OCI-LY3 (cell line): ENCODE measurements around the gene CPEB3.

Source experiments
- EZH2phosphoT487 ChIP-seq: fragments of 200-600 bp; shearing (Covaris generic); IDR thresholded peaks from 2 replicates; pipeline ENCODE4 v1.6.1; 2018; ENCODE audit warnings: antibody characterized with exemption, mixed run types, low read depth
- TF ChIP-seq, protein P1 (sequence below): fragments of 200-600, 300-600 bp; sonication (generic); IDR thresholded peaks from 2 replicates; pipeline ENCODE4 v1.5.1; 2014; ENCODE audit warnings: antibody characterized with exemption, low read length, low read depth

DNA sequence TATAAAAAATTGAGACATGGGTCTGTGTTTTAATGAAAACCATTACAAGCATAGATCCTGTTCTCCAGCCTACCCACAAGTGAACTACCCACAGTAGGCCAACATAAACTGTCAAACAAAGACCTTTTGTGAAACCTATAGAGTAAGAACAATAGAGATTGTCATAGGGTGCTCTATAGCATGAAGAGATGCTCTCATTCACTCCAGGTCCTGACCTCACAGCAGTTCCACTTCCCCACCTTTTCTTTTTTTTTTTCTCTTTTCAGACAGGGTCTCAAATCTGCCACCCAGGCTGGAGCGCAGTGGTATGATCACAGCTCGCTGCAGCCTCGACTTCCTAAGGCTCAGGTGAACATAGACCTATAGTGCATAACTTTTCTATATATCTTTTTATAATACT, 72.3 kb downstream of the CPEB3 start:
- TF ChIP-seq, protein P1, sequence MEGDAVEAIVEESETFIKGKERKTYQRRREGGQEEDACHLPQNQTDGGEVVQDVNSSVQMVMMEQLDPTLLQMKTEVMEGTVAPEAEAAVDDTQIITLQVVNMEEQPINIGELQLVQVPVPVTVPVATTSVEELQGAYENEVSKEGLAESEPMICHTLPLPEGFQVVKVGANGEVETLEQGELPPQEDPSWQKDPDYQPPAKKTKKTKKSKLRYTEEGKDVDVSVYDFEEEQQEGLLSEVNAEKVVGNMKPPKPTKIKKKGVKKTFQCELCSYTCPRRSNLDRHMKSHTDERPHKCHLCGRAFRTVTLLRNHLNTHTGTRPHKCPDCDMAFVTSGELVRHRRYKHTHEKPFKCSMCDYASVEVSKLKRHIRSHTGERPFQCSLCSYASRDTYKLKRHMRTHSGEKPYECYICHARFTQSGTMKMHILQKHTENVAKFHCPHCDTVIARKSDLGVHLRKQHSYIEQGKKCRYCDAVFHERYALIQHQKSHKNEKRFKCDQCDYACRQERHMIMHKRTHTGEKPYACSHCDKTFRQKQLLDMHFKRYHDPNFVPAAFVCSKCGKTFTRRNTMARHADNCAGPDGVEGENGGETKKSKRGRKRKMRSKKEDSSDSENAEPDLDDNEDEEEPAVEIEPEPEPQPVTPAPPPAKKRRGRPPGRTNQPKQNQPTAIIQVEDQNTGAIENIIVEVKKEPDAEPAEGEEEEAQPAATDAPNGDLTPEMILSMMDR: no peak
- TF ChIP-seq EZH2phosphoT487: no peak
